ENCODE results near the gene STAG2. TPM values are rescaled to one million over a fixed set of nuclear protein-coding genes. Genes with fewer than 3 reads are reported as not detected.
A peak's percentile ranks its signal among the peaks of the same experiment; 100 is the strongest.

STAG2 gene
- total RNA-seq, 1 experiment from 2014 or later, result 92.1 TPM

GRCh38 chrX:124093222-124093621, 131.7 kb downstream of the STAG2 start:
- Histone ChIP-seq H3K4me3 (ENCODE audit: low read length) (no peak overlapping the region), H4K20me1 (ENCODE audit: low read length) (no peaks in the 10 kb centered on the region), H3K27me3 (ENCODE audit: low read length) (no peaks in the 10 kb centered on the region), H3K36me3 (ENCODE audit: low read depth, low read length) (peaks cover 27% of the 10 kb centered on the region), H3K9me3 (ENCODE audit: low read length) (no peaks in the 10 kb centered on the region), H3F3A (ENCODE audit: low read length, unreplicated experiment) (no peaks in the 10 kb centered on the region), H3K9ac (ENCODE audit: low read length) (no peak overlapping the region), H2AFZ (ENCODE audit: low read length) (no peak overlapping the region), H3K79me2 (ENCODE audit: low read length) (no peaks in the 10 kb centered on the region), H3K4me2 (ENCODE audit: low read length) (no peak overlapping the region), H3K4me1 (ENCODE audit: insufficient read depth, low read length) (no peaks in the 10 kb centered on the region), H3K27ac (ENCODE audit: low read length) (no peak overlapping the region), H3K9me2 (replicated peaks; ENCODE audit: low read length) (no peaks in the 10 kb centered on the region)
- no TSS peak for BruUV-seq (replicated peaks)
- CTCF ChIA-PET, result no interaction called here
- DNase-seq, result no peak
- intact Hi-C loops (cut with micrococcal nuclease), result no loop called here
- no peak for ATAC-seq
- POLR2A ChIA-PET (ENCODE audit: unreplicated experiment), result no interaction called here
- TF ChIP-seq EZH2 (IDR thresholded peaks at IDR 0.05; ENCODE audit: low read length, unreplicated experiment) (no peak), CTCF (conservative IDR thresholded peaks at IDR 0.05; ENCODE audit: low read depth, low read length) (no peak), EZH2phosphoT487 (IDR thresholded peaks at IDR 0.05; ENCODE audit: borderline replicate concordance, low read length) (no peak)

- POLR2A ChIA-PET (ENCODE audit: unreplicated experiment), result no interaction called here
- peak; percentile 15; the same call in 1 of the 2 replicates for ATAC-seq
- H3K4me3 ChIP-seq (ENCODE audit: low read length), result no peak overlapping the region
- H3K9ac ChIP-seq (ENCODE audit: low read length), result no peak overlapping the region
- H4K20me1 ChIP-seq (ENCODE audit: low read length), result no peaks in the 10 kb centered on the region
- H3K36me3 ChIP-seq (ENCODE audit: low read depth, low read length), result peaks cover 16% of the 10 kb centered on the region; the same call in 1 of the 2 replicates
- H3K9me3 ChIP-seq (ENCODE audit: low read length), result no peaks in the 10 kb centered on the region
- CTCF ChIA-PET, result interaction anchor here (0.6 kb wide), 1 partner anchor 292 kb away, joined by 7 read pairs; no protein-coding TSS in a partner anchor
- no peak overlapping the region for H2AFZ ChIP-seq (ENCODE audit: low read length)
- no peak for DNase-seq
- no peaks in the 10 kb centered on the region for H3K27me3 ChIP-seq (ENCODE audit: low read length)
- intact Hi-C loops (cut with micrococcal nuclease), result loop anchor here (5.0 kb wide), 4 partner anchors 115 to 1035 kb away; no protein-coding TSS in a partner anchor
- TF ChIP-seq EZH2 (IDR thresholded peaks at IDR 0.05; ENCODE audit: low read length, unreplicated experiment) (no peak), CTCF (conservative IDR thresholded peaks at IDR 0.05; ENCODE audit: low read depth, low read length) (no peak), EZH2phosphoT487 (IDR thresholded peaks at IDR 0.05; ENCODE audit: borderline replicate concordance, low read length) (no peak)
- no peaks in the 10 kb centered on the region for H3K79me2 ChIP-seq (ENCODE audit: low read length)
- no TSS peak for BruUV-seq (replicated peaks)
- no peak overlapping the region for H3K4me2 ChIP-seq (ENCODE audit: low read length)
- H3F3A ChIP-seq (ENCODE audit: low read length, unreplicated experiment), result no peaks in the 10 kb centered on the region
- H3K9me2 ChIP-seq (replicated peaks; ENCODE audit: low read length), result no peaks in the 10 kb centered on the region
- no peak overlapping the region for H3K27ac ChIP-seq (ENCODE audit: low read length)
- H3K4me1 ChIP-seq (ENCODE audit: insufficient read depth, low read length), result no peaks in the 10 kb centered on the region
Measured at GRCh38 chrX:124097116-124097515, 135.6 kb downstream of the STAG2 start.

- ATAC-seq, result peak; percentile 48; the same call in 1 of the 2 replicates
- DNase-seq, result peak; percentile 53
- Histone ChIP-seq H3K4me3 (ENCODE audit: low read length) (no peak overlapping the region), H3K79me2 (ENCODE audit: low read length) (no peaks in the 10 kb centered on the region), H3F3A (ENCODE audit: low read length, unreplicated experiment) (no peaks in the 10 kb centered on the region), H3K36me3 (ENCODE audit: low read depth, low read length) (peaks cover 16% of the 10 kb centered on the region; the same call in 1 of the 2 replicates), H3K9ac (ENCODE audit: low read length) (no peak overlapping the region), H3K27me3 (ENCODE audit: low read length) (no peaks in the 10 kb centered on the region), H3K9me2 (replicated peaks; ENCODE audit: low read length) (no peaks in the 10 kb centered on the region), H3K9me3 (ENCODE audit: low read length) (no peaks in the 10 kb centered on the region), H4K20me1 (ENCODE audit: low read length) (no peaks in the 10 kb centered on the region), H2AFZ (ENCODE audit: low read length) (no peak overlapping the region), H3K4me2 (ENCODE audit: low read length) (no peak overlapping the region), H3K4me1 (ENCODE audit: insufficient read depth, low read length) (no peaks in the 10 kb centered on the region), H3K27ac (ENCODE audit: low read length) (no peak overlapping the region)
- TF ChIP-seq EZH2 (IDR thresholded peaks at IDR 0.05; ENCODE audit: low read length, unreplicated experiment) (no peak), EZH2phosphoT487 (IDR thresholded peaks at IDR 0.05; ENCODE audit: borderline replicate concordance, low read length) (no peak), CTCF (conservative IDR thresholded peaks at IDR 0.05; ENCODE audit: low read depth, low read length) (peak; percentile 68)
- ChIA-PET POLR2A (ENCODE audit: unreplicated experiment) (no interaction called here), CTCF (no interaction called here)
- intact Hi-C loops (cut with micrococcal nuclease), result loop anchor here (1.0 to 5.0 kb wide), 5 partner anchors 114 to 1034 kb away; no protein-coding TSS in a partner anchor
- BruUV-seq (replicated peaks), result no TSS peak
Measured at GRCh38 chrX:124098089-124098488, 136.6 kb downstream of the STAG2 start.
